MM.1S (cell line): ENCODE measurements around the gene PHACTR1.
A peak's percentile ranks its signal among the peaks of the same experiment; 100 is the strongest.

Experiments used
- DNase-seq: peaks from one replicate; pipeline ENCODE4 v3.0.0-alpha.2; 2015
- H2AFZ ChIP-seq: fragments of 300-600 bp; sonication (generic); 2 replicates; pipeline ENCODE4 v1.6.0; 2016; ENCODE audit warnings: antibody characterized with exemption, low read length
- H3F3A ChIP-seq: fragments of 300-600 bp; sonication (generic); 2 replicates; pipeline ENCODE4 v1.6.1; 2016; ENCODE audit warnings: mild to moderate bottlenecking, antibody characterized with exemption, low read length, moderate library complexity, mixed read lengths; ENCODE audit not compliant: insufficient read depth
- H3K27ac ChIP-seq: fragments of 300-600 bp; sonication (generic); 2 replicates; pipeline ENCODE4 v1.5.1; 2016; ENCODE audit warnings: mild to moderate bottlenecking, low read length
- H3K27me3 ChIP-seq: fragments of 300-600 bp; sonication (generic); replicated peaks from 2 replicates; pipeline ENCODE4 v1.6.0; 2016; ENCODE audit warnings: low read length; ENCODE audit not compliant: insufficient read depth
- H3K36me3 ChIP-seq: fragments of 300-600 bp; sonication (generic); replicated peaks from 2 replicates; pipeline ENCODE4 v1.6.1; 2016; ENCODE audit warnings: mild to moderate bottlenecking, low read length, mixed read lengths; ENCODE audit not compliant: insufficient read depth
- H3K4me1 ChIP-seq: fragments of 300-600 bp; sonication (generic); 2 replicates; pipeline ENCODE4 v1.6.1; 2016; ENCODE audit warnings: low read length, mixed read lengths
- H3K4me2 ChIP-seq: fragments of 300-600 bp; sonication (generic); 2 replicates; pipeline ENCODE4 v1.6.0; 2016; ENCODE audit warnings: low read depth, low read length
- H3K4me3 ChIP-seq: fragments of 300-600 bp; sonication (generic); 2 replicates; pipeline ENCODE4 v1.5.1; 2016; ENCODE audit warnings: low read length, mixed read lengths
- H3K79me2 ChIP-seq: fragments of 300-600 bp; sonication (generic); 2 replicates; pipeline ENCODE4 v1.6.1; 2016; ENCODE audit warnings: mixed run types, low read length, mixed read lengths
- H3K9ac ChIP-seq: fragments of 300-600 bp; sonication (generic); 2 replicates; pipeline ENCODE4 v1.6.1; 2016; ENCODE audit warnings: low read length, mixed read lengths
- H3K9me2 ChIP-seq: fragments of 300-600 bp; sonication (generic); replicated peaks from 2 replicates; pipeline ENCODE4 v1.6.1; 2016; ENCODE audit warnings: mild to moderate bottlenecking, low read length, mixed read lengths; ENCODE audit not compliant: insufficient read depth
- H3K9me3 ChIP-seq: fragments of 300-600 bp; sonication (generic); replicated peaks from 2 replicates; pipeline ENCODE4 v1.6.1; 2016; ENCODE audit warnings: mild to moderate bottlenecking, low read length, mixed read lengths; ENCODE audit not compliant: insufficient read depth
- H4K20me1 ChIP-seq: fragments of 300-600 bp; sonication (generic); 2 replicates; pipeline ENCODE4 v1.6.1; 2016; ENCODE audit warnings: mild to moderate bottlenecking, low read length, moderate library complexity, mixed read lengths; ENCODE audit not compliant: insufficient read depth
- CTCF ChIP-seq: fragments of 300-600 bp; sonication (generic); IDR thresholded peaks from 2 replicates; pipeline ENCODE4 v1.5.1; 2016; ENCODE audit warnings: antibody characterized with exemption, low read length, mixed read lengths
- EZH2 ChIP-seq: fragments of 300-600 bp; sonication (generic); optimal IDR thresholded peaks from 2 replicates; pipeline ENCODE3; 2017; ENCODE audit warnings: low read depth, mild to moderate bottlenecking, antibody characterized with exemption, low read length, mixed read lengths
- EZH2phosphoT487 ChIP-seq: fragments of 300-600 bp; sonication (generic); IDR thresholded peaks from 2 replicates; pipeline ENCODE4 v1.6.1; 2018; ENCODE audit warnings: antibody characterized with exemption, low read length

The PHACTR1 gene

GRCh38 chr6:13278164-13278563 is 561.6 kb downstream of the PHACTR1 start:
- Histone ChIP-seq H3K9me3 (no peaks in the 10 kb centered on the region), H3K9ac (no peak overlapping the region), H3K36me3 (no peaks in the 10 kb centered on the region; the same call in 1 of the 2 replicates), H3K27ac (peak overlapping the region; percentile 41; the same call in 1 of the 2 replicates), H3F3A (peaks cover 26% of the 10 kb centered on the region), H3K9me2 (no peaks in the 10 kb centered on the region), H3K79me2 (peaks cover 80% of the 10 kb centered on the region), H3K4me3 (no peak overlapping the region), H3K4me2 (peak overlapping the region; percentile 24; the same call in 1 of the 2 replicates), H3K4me1 (peaks cover 30% of the 10 kb centered on the region), H4K20me1 (no peaks in the 10 kb centered on the region), H2AFZ (no peak overlapping the region), H3K27me3 (no peaks in the 10 kb centered on the region)
- peak; percentile 30 for DNase-seq
- TF ChIP-seq EZH2phosphoT487: no peak
- TF ChIP-seq EZH2: no peak
- peak; percentile 46 for TF ChIP-seq CTCF

GRCh38 chr6:13278991-13279390 is 562.4 kb downstream of the PHACTR1 start:
- Histone ChIP-seq H4K20me1 (no peaks in the 10 kb centered on the region), H3K4me1 (peaks cover 30% of the 10 kb centered on the region), H3K27me3 (no peaks in the 10 kb centered on the region), H3K27ac (no peak overlapping the region), H3K79me2 (peaks cover 80% of the 10 kb centered on the region), H3K9me3 (no peaks in the 10 kb centered on the region), H3K9ac (no peak overlapping the region), H2AFZ (no peak overlapping the region), H3K36me3 (no peaks in the 10 kb centered on the region; the same call in none of the 2 replicates), H3F3A (peaks cover 19% of the 10 kb centered on the region), H3K4me3 (no peak overlapping the region), H3K4me2 (no peak overlapping the region), H3K9me2 (no peaks in the 10 kb centered on the region)
- DNase-seq: no peak
- no peak for TF ChIP-seq CTCF
- no peak for TF ChIP-seq EZH2phosphoT487
- TF ChIP-seq EZH2: no peak

GRCh38 chr6:13280254-13280653 is 563.7 kb downstream of the PHACTR1 start:
- Histone ChIP-seq H3K36me3 (no peaks in the 10 kb centered on the region; the same call in none of the 2 replicates), H3K9me3 (no peaks in the 10 kb centered on the region), H3K4me2 (no peak overlapping the region), H3K27ac (no peak overlapping the region), H3K79me2 (peaks cover 68% of the 10 kb centered on the region), H3K4me1 (peaks cover 26% of the 10 kb centered on the region), H2AFZ (no peak overlapping the region), H3K9ac (no peak overlapping the region), H4K20me1 (no peaks in the 10 kb centered on the region), H3K4me3 (no peak overlapping the region), H3F3A (peaks cover 9% of the 10 kb centered on the region; the same call in 1 of the 2 replicates), H3K27me3 (no peaks in the 10 kb centered on the region), H3K9me2 (no peaks in the 10 kb centered on the region)
- TF ChIP-seq EZH2phosphoT487 (no peak), EZH2 (no peak), CTCF (no peak)
- no peak for DNase-seq
